SK-N-MC (cell line): ENCODE results near the gene SLC1A5.

Experiments used
- DNase-seq: peaks from one replicate; pipeline ENCODE4 v3.0.0-alpha.2; 2011; ENCODE audit warnings: low read depth, low spot score
- H3K27ac ChIP-seq: fragments of 200-600 bp; sonication (generic); 2 replicates; pipeline ENCODE4 v1.5.1; 2016; ENCODE audit warnings: mixed run types
- H3K36me3 ChIP-seq: fragments of 200-600 bp; sonication (generic); 2 replicates; pipeline ENCODE4 v1.6.1; 2017; ENCODE audit warnings: antibody characterized with exemption, low read length, mixed read lengths; ENCODE audit not compliant: insufficient read depth
- H3K4me3 ChIP-seq: fragments of 200-600 bp; sonication (generic); 2 replicates; pipeline ENCODE4 v1.5.1; 2016
- H3K9ac ChIP-seq: fragments of 200-600 bp; sonication (generic); 2 replicates; pipeline ENCODE4 v1.8.0; 2017; ENCODE audit warnings: mixed run types, mixed read lengths; ENCODE audit not compliant: insufficient read length
- H3K9me3 ChIP-seq: fragments of 200-600 bp; sonication (generic); 2 replicates; pipeline ENCODE4 v1.6.1; 2017; ENCODE audit warnings: low read depth, mild to moderate bottlenecking, antibody characterized with exemption, low read length, moderate library complexity, mixed read lengths
- EZH2 ChIP-seq: fragments of 200-600 bp; sonication (generic); IDR thresholded peaks from one replicate; pipeline ENCODE4 v1.6.1; 2017; ENCODE audit warnings: antibody characterized with exemption
- FOXP2 ChIP-seq: optimal IDR thresholded peaks from 2 replicates; pipeline ENCODE3; 2011; ENCODE audit warnings: mild to moderate bottlenecking, moderate library complexity; ENCODE audit not compliant: insufficient read depth; ENCODE audit errors: extremely low read length, control extremely low read depth
- POLR2AphosphoS5 ChIP-seq: IDR thresholded peaks from 2 replicates; pipeline ENCODE4 v1.6.1; 2012; ENCODE audit warnings: mild to moderate bottlenecking, low read depth, low read length, borderline replicate concordance

SLC1A5 gene

DNA sequence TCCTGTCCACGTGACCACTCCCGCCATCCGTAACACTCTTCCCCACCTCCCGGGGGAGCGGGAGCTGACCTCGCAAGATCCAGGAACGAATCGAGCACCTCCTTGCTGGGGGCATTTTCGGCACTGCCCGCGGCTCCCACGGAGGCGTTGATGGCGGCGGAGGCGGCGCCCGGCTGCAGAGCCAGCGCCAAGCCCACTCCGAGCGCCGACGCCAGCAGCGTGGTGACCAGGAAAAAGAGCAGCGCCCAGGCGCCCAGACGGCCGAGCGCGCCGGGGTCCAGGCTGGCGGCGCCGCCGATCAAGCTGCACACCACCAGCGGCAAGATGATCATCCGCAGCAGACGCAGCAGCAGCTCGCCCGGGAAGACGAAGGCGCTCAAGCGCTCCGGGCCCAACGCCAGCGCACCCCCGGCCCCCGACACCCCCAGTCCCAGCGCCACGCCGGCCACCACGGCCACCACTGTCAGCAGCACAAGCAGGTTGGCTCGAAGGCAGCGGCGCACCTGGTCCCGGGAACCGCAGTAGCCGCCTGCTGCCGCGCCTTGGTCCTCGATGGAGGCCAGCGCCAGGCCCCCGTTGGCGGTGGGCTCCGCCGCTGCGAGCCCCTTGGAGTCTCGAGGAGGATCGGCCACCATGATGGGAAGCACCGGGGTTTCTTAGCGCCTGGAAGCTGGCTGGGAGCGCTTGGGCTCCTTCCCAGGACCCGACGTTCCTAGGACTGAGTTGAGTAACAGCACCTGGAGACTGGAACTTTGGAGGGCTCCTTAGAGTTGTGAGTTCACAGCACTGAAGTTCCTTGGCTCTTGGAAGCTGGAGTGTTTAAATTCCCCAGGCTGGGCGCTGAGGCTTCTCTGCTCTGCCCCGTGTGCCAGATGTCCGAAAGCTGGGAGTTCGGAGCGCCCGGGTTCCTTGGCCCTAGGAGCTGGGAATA lies 798 bp downstream of the SLC1A5 start:
- Histone ChIP-seq H3K27ac (peak overlapping the region; percentile 95), H3K9me3 (no peaks in the 10 kb centered on the region), H3K4me3 (peak overlapping the region; percentile 97), H3K9ac (peak overlapping the region; percentile 99), H3K36me3 (peaks cover 35% of the 10 kb centered on the region)
- no peak for DNase-seq
- peak; percentile 41; the same call in 1 of the 2 replicates for TF ChIP-seq POLR2AphosphoS5
- TF ChIP-seq EZH2, result no peak
- peak; percentile 29 for TF ChIP-seq FOXP2

DNA sequence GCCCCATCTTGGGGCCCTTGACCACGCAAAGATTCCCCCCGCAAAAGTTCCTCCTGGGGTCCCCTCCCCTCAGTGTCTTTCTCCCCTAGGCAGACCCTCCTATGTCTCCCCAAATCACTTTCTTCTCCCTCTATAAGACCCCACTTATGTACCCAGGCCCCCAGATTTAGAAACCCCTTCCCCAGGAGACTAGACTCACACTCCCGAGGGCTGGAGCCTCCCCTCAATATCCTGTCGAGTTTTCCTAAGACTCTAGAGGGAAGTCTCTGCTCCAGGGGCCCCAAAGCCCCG lies 1.4 kb downstream of the SLC1A5 start:
- peak overlapping the region; percentile 99 for H3K9ac ChIP-seq
- no peak for TF ChIP-seq EZH2
- TF ChIP-seq POLR2AphosphoS5, result no peak
- TF ChIP-seq FOXP2, result no peak
- H3K4me3 ChIP-seq, result peak overlapping the region; percentile 97
- H3K9me3 ChIP-seq, result no peaks in the 10 kb centered on the region
- no peak for DNase-seq
- H3K27ac ChIP-seq, result peak overlapping the region; percentile 95
- H3K36me3 ChIP-seq, result peaks cover 41% of the 10 kb centered on the region

DNA sequence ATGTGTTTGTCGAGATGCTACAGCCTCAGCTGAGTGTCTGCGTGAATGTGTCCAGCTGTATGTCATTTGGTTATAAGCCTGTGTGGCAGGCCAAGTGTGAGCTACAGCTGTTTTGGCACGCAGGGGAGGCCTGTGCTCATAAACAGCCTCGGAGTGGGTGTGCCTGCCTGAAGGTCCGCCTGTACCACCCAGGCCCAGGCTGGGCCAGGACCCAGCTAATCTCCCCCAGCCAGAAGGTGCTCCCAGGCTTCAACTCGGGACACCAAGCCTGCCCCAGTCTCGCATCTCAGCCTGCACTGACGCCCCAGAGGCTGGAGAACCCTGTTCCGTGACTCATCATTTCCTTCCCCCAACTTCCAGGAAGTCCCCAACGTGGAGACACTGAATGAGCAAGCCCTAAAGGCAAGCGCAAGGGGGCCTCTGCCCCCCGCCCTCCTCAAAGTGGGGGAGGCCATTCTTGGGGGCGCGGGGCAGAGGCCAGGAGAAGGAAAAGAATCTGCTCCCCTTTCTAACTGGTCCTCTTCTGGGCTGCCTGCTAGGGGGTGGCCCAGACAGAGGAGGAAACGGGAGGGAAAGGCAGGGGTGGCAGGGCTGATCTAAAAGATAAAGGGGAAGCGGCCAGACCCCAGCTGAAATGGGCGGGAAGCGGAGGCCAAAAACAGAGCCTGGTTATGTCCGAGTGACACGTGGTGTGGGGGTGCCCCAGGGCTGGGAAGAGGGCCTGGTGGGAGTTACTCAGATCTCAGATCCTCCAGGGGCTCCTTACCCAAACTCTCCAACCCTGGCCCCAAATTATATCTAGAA lies 2.0 kb downstream of the SLC1A5 start:
- Histone ChIP-seq H3K9me3 (no peaks in the 10 kb centered on the region), H3K4me3 (peak overlapping the region; percentile 97), H3K36me3 (peaks cover 46% of the 10 kb centered on the region), H3K9ac (peak overlapping the region; percentile 99), H3K27ac (peak overlapping the region; percentile 95)
- no peak for DNase-seq
- TF ChIP-seq FOXP2 (no peak), EZH2 (no peak), POLR2AphosphoS5 (peak; percentile 32)

DNA sequence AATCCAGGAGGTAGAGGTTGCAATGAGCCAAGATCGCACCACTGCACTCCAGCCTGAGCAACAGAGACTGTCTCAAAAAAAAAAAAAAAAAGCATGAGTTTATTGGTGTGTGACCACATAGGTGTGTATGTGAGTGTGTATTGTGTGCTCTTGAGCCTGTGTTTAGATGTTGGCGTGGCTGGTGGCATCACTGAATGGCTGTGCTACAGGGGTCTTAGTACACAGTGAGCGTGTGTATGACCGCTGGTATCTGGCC lies 2.5 kb downstream of the SLC1A5 start:
- H3K4me3 ChIP-seq, result peak overlapping the region; percentile 97
- TF ChIP-seq FOXP2 (no peak), POLR2AphosphoS5 (no peak), EZH2 (no peak)
- H3K36me3 ChIP-seq, result peaks cover 52% of the 10 kb centered on the region
- H3K27ac ChIP-seq, result peak overlapping the region; percentile 95
- no peak for DNase-seq
- H3K9ac ChIP-seq, result peak overlapping the region; percentile 99
- no peaks in the 10 kb centered on the region for H3K9me3 ChIP-seq

DNA sequence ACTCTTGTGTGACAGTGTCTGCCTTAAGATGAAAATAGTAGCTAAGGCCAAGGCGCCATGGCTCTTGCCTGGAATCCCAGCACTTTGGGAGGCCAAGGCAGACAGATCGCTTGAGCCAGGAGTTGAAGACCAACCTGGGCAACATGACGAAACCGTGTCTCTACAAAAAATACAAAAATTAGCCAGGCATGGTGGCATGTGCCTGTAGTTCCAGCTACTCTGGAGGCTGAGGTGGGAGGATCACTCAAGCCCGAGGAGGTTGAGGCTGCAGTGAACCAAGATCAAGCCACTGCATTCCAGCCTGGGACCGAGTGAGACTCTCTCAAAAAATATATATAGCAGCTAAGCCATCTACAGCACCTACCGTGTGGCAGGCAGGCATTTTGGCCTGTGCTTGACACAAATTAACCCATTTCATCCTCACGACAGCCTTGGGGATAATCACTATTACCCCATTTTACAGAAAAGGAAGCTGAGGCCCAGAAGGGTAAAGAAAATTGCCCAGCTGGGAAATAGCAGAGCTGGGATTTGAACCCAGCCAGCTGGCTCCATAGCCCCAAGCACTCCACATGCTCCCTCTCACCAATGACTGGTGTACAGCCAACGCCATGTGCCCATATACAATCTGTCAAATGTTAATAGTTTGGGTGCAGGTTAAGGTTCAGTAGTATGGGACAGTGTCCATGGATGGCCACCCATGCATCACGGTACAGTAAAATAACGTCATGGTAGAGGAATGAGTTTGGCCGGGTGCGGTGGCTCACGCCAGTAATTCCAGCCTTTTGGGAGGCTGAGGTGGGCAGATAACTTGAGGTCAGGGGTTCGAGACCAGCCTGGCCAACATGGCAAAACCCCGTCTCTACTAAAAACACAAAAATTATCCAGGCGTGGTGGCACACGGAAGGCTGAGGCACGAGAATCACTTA lies 3.1 kb downstream of the SLC1A5 start:
- peak overlapping the region; percentile 95 for H3K27ac ChIP-seq
- no peak for TF ChIP-seq FOXP2
- TF ChIP-seq EZH2, result no peak
- TF ChIP-seq POLR2AphosphoS5, result no peak
- H3K9ac ChIP-seq, result peak overlapping the region; percentile 99
- DNase-seq, result no peak
- H3K9me3 ChIP-seq, result no peaks in the 10 kb centered on the region
- H3K36me3 ChIP-seq, result peaks cover 57% of the 10 kb centered on the region
- peak overlapping the region; percentile 97 for H3K4me3 ChIP-seq

DNA sequence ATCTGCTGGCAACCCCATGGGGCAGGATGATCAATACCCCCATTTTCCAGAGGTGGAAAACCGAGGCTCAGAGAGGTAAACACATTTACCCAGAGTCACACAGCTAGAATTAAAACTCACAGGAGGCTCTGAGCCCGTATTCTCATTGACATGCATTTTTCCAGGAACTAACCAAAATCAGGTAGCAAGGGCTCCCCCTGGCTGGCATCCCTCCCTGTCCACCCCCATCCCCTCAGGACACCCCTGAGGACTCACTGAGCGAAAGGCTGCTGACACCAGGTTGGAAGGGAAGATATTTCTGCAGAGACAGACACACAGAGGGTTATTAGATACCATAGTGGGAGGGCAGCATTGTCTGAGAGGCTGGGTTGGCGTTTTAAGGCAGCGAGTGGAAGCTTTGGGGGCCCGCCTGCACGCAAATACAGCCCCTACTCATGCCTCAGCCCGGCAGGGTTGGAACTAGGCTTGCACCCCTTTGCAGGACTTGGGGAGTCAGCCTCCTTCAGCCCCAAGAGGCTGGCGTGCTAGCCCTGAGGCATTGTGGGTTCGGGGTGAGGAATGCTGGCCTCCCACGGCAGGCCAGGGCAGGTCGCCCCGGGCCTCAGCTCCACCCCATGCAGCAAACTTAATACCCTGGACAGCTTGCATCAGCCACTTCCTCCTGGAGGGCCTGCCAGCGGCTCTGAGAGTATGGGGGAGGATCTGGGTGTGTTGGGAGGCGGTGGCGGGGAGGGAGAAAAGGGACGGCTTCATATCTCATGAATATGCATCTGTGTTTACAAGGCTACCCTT lies 3.9 kb downstream of the SLC1A5 start:
- peak overlapping the region; percentile 91 for H3K9ac ChIP-seq
- peak overlapping the region; percentile 97 for H3K4me3 ChIP-seq
- peaks cover 65% of the 10 kb centered on the region for H3K36me3 ChIP-seq
- DNase-seq, result peak; percentile 78
- no peak for TF ChIP-seq EZH2
- TF ChIP-seq POLR2AphosphoS5, result peak; percentile 53
- peak; percentile 80 for TF ChIP-seq FOXP2
- peak overlapping the region; percentile 95 for H3K27ac ChIP-seq
- no peaks in the 10 kb centered on the region for H3K9me3 ChIP-seq

DNA sequence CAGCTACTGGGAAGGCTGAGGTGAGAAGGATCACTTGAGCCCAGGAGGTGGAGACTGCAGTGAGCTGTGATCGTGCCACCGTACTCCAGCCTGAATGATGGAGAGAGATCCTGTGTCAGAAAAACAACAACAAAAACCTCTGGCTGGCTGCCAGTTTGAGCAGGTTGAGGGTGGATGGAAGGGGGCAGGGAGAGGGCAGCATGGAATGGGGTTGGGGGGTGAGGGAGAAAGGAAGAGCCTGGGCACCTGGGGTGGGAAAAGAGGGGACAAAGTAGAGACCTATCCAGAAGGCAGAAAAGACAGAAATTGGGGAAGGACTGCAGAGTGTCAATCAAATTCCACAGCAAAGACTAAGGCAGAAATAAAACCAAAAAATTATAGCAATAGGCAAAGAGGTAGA lies 4.7 kb downstream of the SLC1A5 start:
- peak overlapping the region; percentile 97 for H3K4me3 ChIP-seq
- peak overlapping the region; percentile 91 for H3K9ac ChIP-seq
- TF ChIP-seq POLR2AphosphoS5, result no peak
- no peak for TF ChIP-seq FOXP2
- TF ChIP-seq EZH2, result no peak
- peak overlapping the region; percentile 95 for H3K27ac ChIP-seq
- H3K36me3 ChIP-seq, result peaks cover 73% of the 10 kb centered on the region
- no peaks in the 10 kb centered on the region for H3K9me3 ChIP-seq
- DNase-seq, result no peak
